Bone marrow (tissue), 2 donors: ENCODE data around the gene OR10C1.
"Not testable (repeated sequence)": the region's sequence is repeated elsewhere in the genome, so short reads cannot be mapped to it uniquely, and the experiment has no call there.

Experiments used
- DNase-seq, 2 donors: peaks; one replicate each; lab custom pipeline; 2025; lab: John Stamatoyannopoulos, UW

The OR10C1 gene

GRCh38 chr6:29439006-29439405 is at the start of gene OR10C1:
Gene OR10C1, plus strand, starts transcription at chr6:29439306. Its CDS starts 710 bp downstream, at chr6:29440016.
- no peak for DNase-seq

GRCh38 chr6:29395331-29395730 is 43.8 kb upstream of the OR10C1 start, which contains the start of gene OR12D2:
Gene OR12D2, plus strand, starts transcription at chr6:29395631. Its CDS starts 1,069 bp downstream, at chr6:29396700.
- no peak for DNase-seq

DNA sequence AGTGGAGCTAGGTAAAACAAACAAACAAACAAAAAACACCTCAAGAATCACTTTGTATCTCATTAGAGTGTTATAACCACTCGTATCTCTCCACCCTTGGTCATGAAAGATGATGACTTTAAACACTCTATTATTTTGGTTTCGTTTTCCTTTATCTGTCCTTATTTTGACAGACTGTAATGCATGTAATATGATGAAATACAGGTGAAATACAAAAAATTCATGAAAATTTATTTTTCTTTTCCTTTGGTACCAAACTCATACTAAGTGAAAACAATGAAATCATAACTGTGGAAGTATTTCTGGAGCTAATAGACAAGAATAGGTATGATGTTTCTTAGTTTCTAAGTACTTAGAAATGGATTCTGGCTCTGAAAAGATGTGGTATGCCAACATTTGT is 39.6 kb upstream of the OR10C1 start:
- no peak for DNase-seq

DNA sequence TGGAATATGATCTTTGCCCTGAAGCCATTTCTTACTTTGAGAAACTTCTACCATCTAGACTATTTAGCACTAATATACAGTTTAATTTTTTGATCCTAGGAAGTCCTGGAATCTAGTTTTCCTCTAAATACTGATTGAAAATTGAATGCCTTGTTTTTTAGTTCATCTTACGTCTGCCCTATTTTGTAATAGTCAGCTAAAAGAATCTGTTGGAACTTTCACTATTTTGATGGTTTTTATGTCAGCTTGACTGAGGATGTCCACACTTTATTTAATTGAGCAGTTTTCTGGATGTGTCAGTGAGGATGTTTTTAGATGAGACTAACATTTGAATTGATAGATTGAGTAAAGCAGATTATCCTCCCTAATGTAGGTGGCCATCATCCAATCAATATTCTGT is 35.3 kb upstream of the OR10C1 start:
- DNase-seq = no peak

- DNase-seq = no peak
These were observed 24.5 kb upstream of the OR10C1 start, which contains the start of gene OR12D1 for GRCh38 chr6:29414588-29414987. Gene OR12D1, plus strand, starts transcription at chr6:29414928.

GRCh38 chr6:29419516-29419915 is 19.6 kb upstream of the OR10C1 start:
- DNase-seq = no peak

DNA sequence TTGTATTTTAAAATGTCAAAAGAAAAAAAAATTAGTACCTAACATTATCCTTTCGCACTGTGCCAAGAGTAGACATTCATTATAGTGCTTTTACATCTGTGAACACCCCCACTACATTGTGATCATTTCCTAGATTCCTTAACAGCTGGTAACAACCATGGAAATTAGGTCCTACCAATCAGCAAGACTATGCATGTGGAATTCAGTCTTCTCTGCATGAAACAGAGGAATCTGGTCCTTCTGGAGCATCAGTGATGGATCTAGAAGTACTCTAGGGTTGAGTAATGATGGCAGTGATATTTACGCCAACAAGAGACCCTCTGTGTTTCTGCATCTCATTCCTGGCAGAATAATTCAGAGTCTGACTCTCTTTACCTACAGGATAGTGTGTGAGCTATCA is 14.9 kb upstream of the OR10C1 start:
- DNase-seq = no peak

- DNase-seq = no peak
These were observed 14.5 kb upstream of the OR10C1 start for GRCh38 chr6:29424575-29424974.

DNA sequence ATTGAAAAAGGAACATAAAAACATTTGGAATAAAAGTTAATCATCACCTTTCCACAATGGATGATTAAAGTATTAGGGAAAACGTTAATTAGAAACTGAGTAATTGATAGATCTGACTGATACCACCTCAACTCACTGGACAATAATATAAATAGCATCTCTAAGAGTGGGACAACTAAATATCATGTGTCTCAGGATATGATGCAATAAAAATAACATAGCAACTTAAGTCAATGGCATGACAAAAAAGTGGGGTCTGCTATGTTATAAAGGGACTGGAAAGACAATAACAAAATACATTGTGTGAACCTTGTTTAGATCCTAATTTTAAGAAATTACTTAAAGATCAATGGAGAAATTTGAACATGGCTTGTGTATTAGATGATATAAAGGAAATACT is 14.0 kb upstream of the OR10C1 start:
- no peak for DNase-seq

DNA sequence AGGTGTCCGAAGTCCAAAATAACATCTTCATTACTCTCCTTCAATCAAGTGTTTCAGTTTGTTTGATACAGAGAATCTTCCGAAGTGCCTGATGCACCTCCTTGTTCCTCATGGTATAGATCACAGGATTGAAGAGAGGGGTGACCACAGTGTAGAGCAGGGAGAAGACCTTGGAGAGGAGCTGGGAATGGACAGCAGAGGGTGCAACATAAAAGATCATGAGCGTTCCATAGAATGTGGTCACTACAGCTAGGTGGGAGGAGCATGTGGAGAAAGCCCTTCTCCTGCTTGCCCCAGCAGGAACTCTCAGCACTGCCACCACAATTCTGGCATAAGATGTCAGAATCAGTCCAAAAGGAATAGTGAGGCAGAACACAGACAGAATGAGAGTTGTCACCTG is 12.5 kb upstream of the OR10C1 start:
- DNase-seq = no peak

GRCh38 chr6:29436730-29437129 is 2.4 kb upstream of the OR10C1 start:
- not testable (repeated sequence) for DNase-seq

DNA sequence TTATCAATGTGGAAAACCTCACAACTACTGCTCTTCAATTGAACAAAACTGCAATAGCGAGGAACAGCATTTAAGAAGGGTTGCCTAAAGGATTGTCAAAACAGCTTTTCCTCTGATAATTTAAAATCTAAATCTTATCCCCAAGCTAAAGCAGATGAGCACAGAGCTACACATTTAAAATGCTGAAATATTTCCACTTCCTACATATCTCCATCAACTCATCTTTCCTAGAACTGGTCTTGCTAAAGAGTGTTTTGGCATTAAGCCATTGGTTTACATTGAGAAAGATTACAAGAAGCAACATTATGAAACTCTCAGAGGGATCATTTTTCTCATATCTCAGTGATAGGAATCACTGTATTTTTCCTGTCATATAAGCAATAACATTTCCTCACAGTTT is 3.6 kb downstream of the OR10C1 start:
- no peak for DNase-seq

- DNase-seq = not testable (repeated sequence)
These were observed 4.9 kb downstream of the OR10C1 start for GRCh38 chr6:29444031-29444430.

- no peak for DNase-seq
These were observed 8.6 kb downstream of the OR10C1 start for GRCh38 chr6:29447670-29448069.

GRCh38 chr6:29451471-29452193 is 12.5 kb downstream of the OR10C1 start:
- no peak for DNase-seq

- DNase-seq = no peak
These were observed 17.9 kb downstream of the OR10C1 start, which contains the start of the genes OR11A1 and OR2H1 for GRCh38 chr6:29456971-29457370. Gene OR11A1, minus strand, starts transcription at chr6:29457071. Its CDS starts 29,430 bp downstream, at chr6:29427641. Gene OR2H1, plus strand, starts transcription at chr6:29457155. Its CDS starts 4,615 bp downstream, at chr6:29461770.

- no peak for DNase-seq
These were observed 22.1 kb downstream of the OR10C1 start for GRCh38 chr6:29461021-29461814.

- DNase-seq = no peak
These were observed 22.9 kb downstream of the OR10C1 start for GRCh38 chr6:29462022-29462421.

- DNase-seq = no peak
These were observed 26.2 kb downstream of the OR10C1 start for GRCh38 chr6:29465279-29465678.

DNA sequence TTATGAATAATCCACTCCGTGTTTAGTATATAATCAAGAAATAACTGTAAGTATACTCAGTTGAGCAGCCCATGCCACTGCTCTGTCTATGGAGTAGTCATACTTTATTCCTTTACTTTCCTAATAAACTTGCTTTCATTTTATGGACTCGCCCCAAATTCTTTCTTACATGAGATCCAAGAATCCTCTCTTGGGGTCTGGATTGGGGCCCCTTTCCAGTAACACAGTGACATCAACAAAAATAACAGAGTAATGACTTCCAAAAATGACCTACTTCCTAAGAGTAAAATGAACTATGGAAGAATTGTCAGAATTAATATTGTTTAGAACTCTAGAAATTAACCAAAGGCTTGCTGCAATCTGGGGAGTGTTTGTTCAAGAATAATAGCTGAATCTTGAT is 26.7 kb downstream of the OR10C1 start:
- no peak for DNase-seq

GRCh38 chr6:29466241-29466640 is 27.1 kb downstream of the OR10C1 start:
- DNase-seq = no peak

DNA sequence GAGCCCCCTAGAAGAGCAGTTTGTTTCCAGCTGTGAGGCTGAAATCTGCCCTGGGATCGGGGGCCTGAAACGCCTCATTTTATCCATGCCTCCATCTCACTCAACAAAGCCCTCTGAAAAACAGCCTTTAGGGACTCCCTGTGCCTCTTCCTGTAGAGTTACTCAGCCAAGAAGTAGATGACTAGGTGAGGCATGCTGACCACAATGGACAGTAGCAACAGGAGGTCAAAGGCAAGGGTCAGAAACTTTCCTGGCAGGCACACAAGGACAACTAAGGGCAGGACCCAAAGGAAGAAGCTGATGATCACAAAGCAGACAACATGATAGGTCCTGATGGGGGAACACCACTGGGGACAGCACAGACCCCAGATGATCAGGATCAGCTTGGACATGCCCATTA is 35.9 kb downstream of the OR10C1 start:
- DNase-seq = no peak

GRCh38 chr6:29477923-29478450 is 38.9 kb downstream of the OR10C1 start:
- DNase-seq = no peak
